Smooth muscle cell (in vitro differentiated cells): ENCODE measurements around the gene SLC18A3. TPM values are rescaled to one million over a fixed set of nuclear protein-coding genes. Genes with fewer than 3 reads are reported as not detected.

Source experiments
- DNase-seq: peaks from one replicate; lab custom pipeline; 2025; ENCODE audit not compliant: unreplicated experiment; lab: John Stamatoyannopoulos, UW
- H2AFZ ChIP-seq: fragments of 200-600 bp; sonication (generic); 2 replicates; pipeline ENCODE4 v1.6.0; 2016; ENCODE audit warnings: antibody characterized with exemption, low read depth, mild to moderate bottlenecking
- H3F3A ChIP-seq: fragments of 200-600 bp; sonication (generic); 2 replicates; pipeline ENCODE4 v1.6.0; 2017; ENCODE audit warnings: antibody characterized with exemption, low read depth
- H3K27ac ChIP-seq: fragments of 200-600 bp; sonication (generic); 2 replicates; pipeline ENCODE4 v1.5.1; 2016; ENCODE audit warnings: low read depth, mild to moderate bottlenecking
- H3K27me3 ChIP-seq: fragments of 200-600 bp; sonication (generic); 2 replicates; pipeline ENCODE4 v1.6.1; 2016; ENCODE audit warnings: low read depth, mild to moderate bottlenecking
- H3K36me3 ChIP-seq: fragments of 200-600 bp; sonication (generic); 2 replicates; pipeline ENCODE4 v1.5.1; 2016; ENCODE audit warnings: low read depth
- H3K4me1 ChIP-seq: fragments of 200-600 bp; sonication (generic); 2 replicates; pipeline ENCODE4 v1.5.1; 2016; ENCODE audit warnings: low read depth
- H3K4me2 ChIP-seq: fragments of 200-600 bp; sonication (generic); 2 replicates; pipeline ENCODE4 v1.6.0; 2016; ENCODE audit warnings: mild to moderate bottlenecking
- H3K4me3 ChIP-seq: fragments of 200-600 bp; sonication (generic); 2 replicates; pipeline ENCODE4 v1.5.1; 2016; ENCODE audit warnings: mild to moderate bottlenecking
- H3K79me2 ChIP-seq: fragments of 200-600 bp; sonication (generic); 2 replicates; pipeline ENCODE4 v1.6.0; 2016; ENCODE audit warnings: low read depth, mild to moderate bottlenecking
- H3K9ac ChIP-seq: fragments of 200-600 bp; sonication (generic); 2 replicates; pipeline ENCODE4 v1.6.0; 2016; ENCODE audit warnings: low read depth
- H3K9me3 ChIP-seq: fragments of 200-600 bp; sonication (generic); replicated peaks from 2 replicates; pipeline ENCODE4 v1.5.1; 2016; ENCODE audit warnings: low read depth
- H4K20me1 ChIP-seq: fragments of 200-600 bp; sonication (generic); 2 replicates; pipeline ENCODE4 v1.6.0; 2016; ENCODE audit warnings: low read depth
- WGBS: methylation state at CpG from one replicate; pipeline ENCODE4 v1.1.7; 2016; ENCODE audit warnings: low lambda C conversion rate; 5-methylcytosine and 5-hydroxymethylcytosine counted together
- polyA plus RNA-seq: library from polyadenylated mRNA; unstranded; fragments of >200 nt; fragmentation: Nextera tagmentation; extraction: Ambion mirVana; gene quantifications from 2 replicates; pipeline ENCODE4 v1.2.1, GENCODE V29; 2016
- total RNA-seq: library from RNA; depleted of rRNA; stranded (reverse); fragments of >200 nt; gene quantifications from 2 replicates; pipeline ENCODE4 v1.2.3, GENCODE V29; 2014
- TF ChIP-seq, protein P1 (sequence below): fragments of 200-600 bp; sonication (generic); IDR thresholded peaks from 2 replicates; pipeline ENCODE4 v1.5.1; 2017; ENCODE audit warnings: borderline replicate concordance, mild to moderate bottlenecking, antibody characterized with exemption; ENCODE audit not compliant: insufficient read depth, poor library complexity, severe bottlenecking

The SLC18A3 gene
- total and polyA plus RNA-seq, 2 experiments from 2014 or later, result not detected

GRCh38 chr10:49654036-49654693 lies 44.1 kb downstream of the SLC18A3 start:
- WGBS, result 78% methylated on average over 5 of the region's 5 CpGs
- H3F3A ChIP-seq, result no peaks in the 10 kb centered on the region
- no peaks in the 10 kb centered on the region for H3K79me2 ChIP-seq

GRCh38 chr10:49655099-49655498 lies 45.0 kb downstream of the SLC18A3 start:
- H3K27ac ChIP-seq, result no peak overlapping the region
- H3K9me3 ChIP-seq, result no peaks in the 10 kb centered on the region
- no peaks in the 10 kb centered on the region for H3K36me3 ChIP-seq
- TF ChIP-seq, protein P1, sequence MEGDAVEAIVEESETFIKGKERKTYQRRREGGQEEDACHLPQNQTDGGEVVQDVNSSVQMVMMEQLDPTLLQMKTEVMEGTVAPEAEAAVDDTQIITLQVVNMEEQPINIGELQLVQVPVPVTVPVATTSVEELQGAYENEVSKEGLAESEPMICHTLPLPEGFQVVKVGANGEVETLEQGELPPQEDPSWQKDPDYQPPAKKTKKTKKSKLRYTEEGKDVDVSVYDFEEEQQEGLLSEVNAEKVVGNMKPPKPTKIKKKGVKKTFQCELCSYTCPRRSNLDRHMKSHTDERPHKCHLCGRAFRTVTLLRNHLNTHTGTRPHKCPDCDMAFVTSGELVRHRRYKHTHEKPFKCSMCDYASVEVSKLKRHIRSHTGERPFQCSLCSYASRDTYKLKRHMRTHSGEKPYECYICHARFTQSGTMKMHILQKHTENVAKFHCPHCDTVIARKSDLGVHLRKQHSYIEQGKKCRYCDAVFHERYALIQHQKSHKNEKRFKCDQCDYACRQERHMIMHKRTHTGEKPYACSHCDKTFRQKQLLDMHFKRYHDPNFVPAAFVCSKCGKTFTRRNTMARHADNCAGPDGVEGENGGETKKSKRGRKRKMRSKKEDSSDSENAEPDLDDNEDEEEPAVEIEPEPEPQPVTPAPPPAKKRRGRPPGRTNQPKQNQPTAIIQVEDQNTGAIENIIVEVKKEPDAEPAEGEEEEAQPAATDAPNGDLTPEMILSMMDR, result no peak
- DNase-seq, result no peak
- H3K4me2 ChIP-seq, result no peak overlapping the region
- no peaks in the 10 kb centered on the region for H4K20me1 ChIP-seq
- no peak overlapping the region for H2AFZ ChIP-seq
- 89% methylated on average over 18 of the region's 18 CpGs for WGBS
- H3K27me3 ChIP-seq, result no peaks in the 10 kb centered on the region
- no peak overlapping the region for H3K4me3 ChIP-seq
- no peaks in the 10 kb centered on the region for H3K79me2 ChIP-seq
- H3F3A ChIP-seq, result no peaks in the 10 kb centered on the region
- no peaks in the 10 kb centered on the region for H3K4me1 ChIP-seq
- H3K9ac ChIP-seq, result no peak overlapping the region

More at GRCh38 chr10:49654036-49654693, 44.1 kb downstream of the SLC18A3 start:
- Histone ChIP-seq H3K27ac (no peak overlapping the region), H3K9me3 (no peaks in the 10 kb centered on the region), H3K4me3 (no peak overlapping the region), H3K36me3 (no peaks in the 10 kb centered on the region), H3K27me3 (no peaks in the 10 kb centered on the region), H3K4me2 (no peak overlapping the region), H3K9ac (no peak overlapping the region), H2AFZ (no peak overlapping the region), H4K20me1 (no peaks in the 10 kb centered on the region), H3K4me1 (no peaks in the 10 kb centered on the region)
- TF ChIP-seq, protein P1, result no peak
- no peak for DNase-seq

- no peaks in the 10 kb centered on the region for H4K20me1 ChIP-seq
- TF ChIP-seq, protein P1, result no peak
These were observed 46.9 kb downstream of the SLC18A3 start for GRCh38 chr10:49656845-49657493.

More at GRCh38 chr10:49656845-49657493, 46.9 kb downstream of the SLC18A3 start:
- no peak overlapping the region for H2AFZ ChIP-seq
- H3K9ac ChIP-seq, result no peak overlapping the region
- H3K36me3 ChIP-seq, result no peaks in the 10 kb centered on the region
- H3K79me2 ChIP-seq, result no peaks in the 10 kb centered on the region
- WGBS, result 86% methylated on average over 9 of the region's 9 CpGs
- H3K27me3 ChIP-seq, result no peaks in the 10 kb centered on the region
- no peak overlapping the region for H3K27ac ChIP-seq
- H3K4me2 ChIP-seq, result no peak overlapping the region
- no peaks in the 10 kb centered on the region for H3K9me3 ChIP-seq
- no peak for DNase-seq
- no peak overlapping the region for H3K4me3 ChIP-seq
- H3F3A ChIP-seq, result no peaks in the 10 kb centered on the region
- H3K4me1 ChIP-seq, result no peaks in the 10 kb centered on the region
